ENCODE data around the gene SNRPB2. TPM values are rescaled to one million over a fixed set of nuclear protein-coding genes. Genes with fewer than 3 reads are reported as not detected.

SNRPB2 gene
- total RNA-seq, 4 donors from 2014 or later, result 9.9 to 24.7 (median 12.8) TPM

DNA sequence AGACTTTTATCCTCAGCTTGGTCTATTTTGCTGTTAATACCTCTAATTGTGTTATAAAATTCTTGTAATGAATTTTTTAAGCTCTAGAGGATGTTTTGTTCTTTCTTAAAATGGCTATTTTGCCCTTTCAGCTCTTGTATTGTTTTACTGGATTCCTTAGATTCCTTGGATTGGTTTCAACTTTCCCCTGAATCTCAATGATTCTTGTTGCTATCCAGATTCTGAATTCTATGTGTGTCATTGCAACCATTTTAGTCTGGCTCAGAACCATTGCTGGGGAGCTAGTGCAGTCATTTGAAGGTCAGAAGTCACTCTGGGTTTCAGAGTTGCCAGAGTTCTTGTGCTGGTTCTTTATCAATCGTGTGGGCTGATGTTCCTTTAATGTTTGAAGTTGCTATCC, 55.4 kb downstream of the SNRPB2 start:
- Histone ChIP-seq H3K4me3 (no peak overlapping the region), H3K9me3 (no peaks in the 10 kb centered on the region), H3K27ac (no peak overlapping the region), H3K4me1 (no peaks in the 10 kb centered on the region), H3K27me3 (no peaks in the 10 kb centered on the region), H3K36me3 (no peaks in the 10 kb centered on the region)
- no peak for TF ChIP-seq POLR2A (IDR thresholded peaks at IDR 0.05)
- TF ChIP-seq, protein P1, sequence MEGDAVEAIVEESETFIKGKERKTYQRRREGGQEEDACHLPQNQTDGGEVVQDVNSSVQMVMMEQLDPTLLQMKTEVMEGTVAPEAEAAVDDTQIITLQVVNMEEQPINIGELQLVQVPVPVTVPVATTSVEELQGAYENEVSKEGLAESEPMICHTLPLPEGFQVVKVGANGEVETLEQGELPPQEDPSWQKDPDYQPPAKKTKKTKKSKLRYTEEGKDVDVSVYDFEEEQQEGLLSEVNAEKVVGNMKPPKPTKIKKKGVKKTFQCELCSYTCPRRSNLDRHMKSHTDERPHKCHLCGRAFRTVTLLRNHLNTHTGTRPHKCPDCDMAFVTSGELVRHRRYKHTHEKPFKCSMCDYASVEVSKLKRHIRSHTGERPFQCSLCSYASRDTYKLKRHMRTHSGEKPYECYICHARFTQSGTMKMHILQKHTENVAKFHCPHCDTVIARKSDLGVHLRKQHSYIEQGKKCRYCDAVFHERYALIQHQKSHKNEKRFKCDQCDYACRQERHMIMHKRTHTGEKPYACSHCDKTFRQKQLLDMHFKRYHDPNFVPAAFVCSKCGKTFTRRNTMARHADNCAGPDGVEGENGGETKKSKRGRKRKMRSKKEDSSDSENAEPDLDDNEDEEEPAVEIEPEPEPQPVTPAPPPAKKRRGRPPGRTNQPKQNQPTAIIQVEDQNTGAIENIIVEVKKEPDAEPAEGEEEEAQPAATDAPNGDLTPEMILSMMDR (IDR thresholded peaks at IDR 0.05), result no peak
- DNase-seq, result no peak

Small RNA genes within 50 kb of the gene (small RNA-seq; reads per million reads assigned to genes)
- 0 reads per million in 2 donors for gene AL135938.1

Other genes starting within 250 kb of the SNRPB2 start
- 100 to 1,000 TPM in 1 of 4 donors, 10 to 100 TPM in 3; 70.5 to 169 (median 80.2) TPM for gene KIF16B, start 156.6 kb upstream of the SNRPB2 start, total RNA-seq
- not detected for gene OTOR, start 18.3 kb downstream of the SNRPB2 start, total RNA-seq